ENCODE measurements around the gene ATP1B2. TPM values are rescaled to one million over a fixed set of nuclear protein-coding genes. Genes with fewer than 3 reads are reported as not detected.
A peak's percentile ranks its signal among the peaks of the same experiment; 100 is the strongest.
"Not testable (repeated sequence)": the region's sequence is repeated elsewhere in the genome, so short reads cannot be mapped to it uniquely, and the experiment has no call there.

The ATP1B2 gene
- polyA plus RNA-seq, 5 donors, result 20.5 to 31.5 (median 25.5) TPM

DNA sequence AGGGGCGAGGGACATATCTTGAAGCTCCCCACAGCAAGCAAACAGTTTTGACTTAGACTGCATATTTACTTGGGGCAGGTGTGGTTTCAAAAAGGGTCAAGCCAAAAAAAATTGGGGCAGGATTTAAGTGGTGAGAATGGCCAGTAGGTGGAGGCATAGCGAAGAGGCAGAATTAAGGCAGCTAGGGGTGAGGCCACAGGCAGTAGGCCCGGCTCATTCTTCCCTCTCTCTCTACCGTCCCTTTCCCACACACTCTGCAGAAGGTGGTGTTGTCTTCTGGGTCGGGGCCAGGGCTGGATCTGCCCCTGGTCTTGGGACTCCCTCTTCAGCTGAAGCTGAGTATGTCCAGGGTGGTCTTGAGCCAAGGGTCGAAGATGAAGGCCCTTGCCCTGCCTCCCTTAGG lies 18.2 kb upstream of the ATP1B2 start:
- no peak for DNase-seq

DNA sequence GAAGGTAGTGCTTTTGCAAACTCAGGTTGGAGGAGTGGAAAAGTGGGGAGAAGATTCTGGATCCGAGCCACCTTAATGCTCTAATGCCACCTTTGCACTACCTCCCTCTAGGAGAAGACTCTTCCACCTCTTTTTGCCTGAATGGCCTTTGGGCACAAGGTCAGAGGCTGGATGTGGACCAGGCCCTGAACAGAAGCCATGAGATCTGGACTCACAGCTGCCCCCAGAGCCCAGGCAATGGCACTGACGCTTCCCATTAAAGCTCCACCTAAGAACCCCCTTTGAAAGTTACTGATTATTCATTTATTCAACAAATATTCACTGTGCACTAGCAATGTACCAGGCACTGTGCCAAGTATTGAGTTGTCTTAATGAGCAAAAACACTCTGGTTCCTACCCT lies 17.6 kb upstream of the ATP1B2 start:
- no peak for DNase-seq

DNA sequence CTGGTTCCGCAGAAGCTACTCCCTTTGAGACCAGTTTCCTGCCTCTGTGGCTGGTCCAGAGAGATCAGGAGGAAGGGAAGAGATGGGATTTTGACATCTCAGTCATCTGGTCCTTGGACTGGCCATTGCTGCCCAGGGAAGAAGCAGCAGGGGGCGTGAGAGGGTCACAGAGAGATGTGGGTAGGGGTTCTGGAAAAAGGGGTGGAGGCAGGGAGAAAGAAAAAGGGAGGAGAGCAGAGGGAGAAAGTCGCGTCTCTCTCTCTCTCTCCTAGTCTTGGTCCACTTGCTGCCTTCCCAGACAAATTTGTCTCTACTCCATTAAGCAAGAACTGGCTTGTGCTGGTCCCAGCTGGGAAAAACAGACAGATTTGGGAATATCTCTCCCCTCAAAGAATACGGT lies 16.3 kb upstream of the ATP1B2 start:
- peak; percentile 62 to 76 for DNase-seq

DNA sequence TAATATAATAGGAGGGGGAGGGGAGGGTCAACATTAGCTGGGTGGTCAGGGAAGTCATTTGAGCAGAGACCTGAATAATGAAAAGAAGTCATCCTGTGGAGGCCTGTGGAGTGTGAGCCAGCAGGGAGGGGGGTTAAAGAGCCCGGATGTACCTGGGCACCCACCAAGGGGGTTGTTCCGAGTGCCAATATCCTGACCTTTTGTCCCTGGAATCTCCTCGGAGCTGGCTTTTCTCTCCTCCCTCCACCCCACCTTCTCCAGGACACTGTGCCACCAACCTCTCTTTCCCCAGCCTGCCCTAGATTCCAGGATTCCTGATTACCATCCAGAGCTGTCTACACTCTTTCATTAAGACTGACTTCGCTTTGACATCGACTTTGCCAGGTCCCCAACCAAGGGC lies 14.6 kb upstream of the ATP1B2 start:
- no peak for DNase-seq

DNA sequence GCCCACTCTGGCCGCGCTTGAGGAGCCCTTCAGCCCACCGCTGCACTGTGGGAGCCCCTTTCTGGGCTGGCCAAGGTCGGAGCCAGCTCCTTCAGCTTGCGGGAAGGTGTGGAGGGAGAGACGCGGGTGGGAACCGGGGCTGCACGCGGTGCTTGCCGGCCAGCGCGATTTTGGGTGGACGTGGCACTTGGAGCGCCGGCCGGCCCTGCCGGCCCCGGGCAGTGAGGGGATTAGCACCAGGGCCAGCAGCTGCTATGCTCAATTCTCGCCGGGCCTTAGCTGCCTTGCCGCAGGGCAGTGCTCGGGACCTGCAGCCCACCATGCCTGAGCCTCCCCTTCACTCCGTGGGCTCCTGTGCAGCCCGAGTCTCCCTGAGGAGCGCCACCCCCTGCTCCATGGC lies 9.9 kb upstream of the ATP1B2 start:
- no peak for DNase-seq

DNA sequence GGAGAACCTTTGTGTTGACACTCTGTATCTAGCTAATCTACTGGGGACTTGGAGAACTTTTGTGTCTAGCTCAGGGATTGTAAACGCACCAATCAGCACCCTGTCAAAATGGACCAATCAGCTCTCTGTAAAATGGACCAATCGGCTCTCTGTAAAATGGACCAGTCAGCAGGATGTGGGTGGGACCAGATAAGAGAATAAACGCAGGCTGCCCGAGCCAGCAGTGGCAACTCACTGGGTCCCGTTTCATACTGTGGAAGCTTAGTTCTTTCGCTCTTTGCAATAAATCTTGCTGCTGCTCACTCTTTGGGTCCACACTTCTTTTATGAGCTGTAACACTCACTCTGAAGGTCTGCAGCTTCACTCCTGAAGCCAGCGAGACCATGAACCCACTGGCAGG lies 9.1 kb upstream of the ATP1B2 start:
- DNase-seq, result not testable (repeated sequence)

DNA sequence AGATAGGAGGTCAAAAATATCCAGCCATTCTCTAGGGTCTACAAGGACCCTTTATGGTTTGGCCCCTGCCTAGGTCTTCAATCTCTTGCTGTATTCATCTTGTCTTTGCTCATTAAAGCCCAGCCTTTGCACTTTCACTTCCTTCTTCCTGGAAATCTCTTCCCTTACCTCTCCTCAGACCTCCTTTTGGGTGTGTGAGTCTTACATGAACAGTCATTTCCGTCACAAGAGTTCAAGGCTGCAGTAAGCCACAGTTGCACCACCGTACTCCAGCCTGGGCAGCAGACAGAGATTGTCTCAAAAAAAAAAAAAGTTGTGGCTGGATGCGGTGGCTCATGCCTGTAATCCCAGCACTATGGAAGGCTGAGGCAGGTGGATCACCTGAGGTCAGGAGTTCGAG lies 6.0 kb upstream of the ATP1B2 start:
- no peak for DNase-seq

DNA sequence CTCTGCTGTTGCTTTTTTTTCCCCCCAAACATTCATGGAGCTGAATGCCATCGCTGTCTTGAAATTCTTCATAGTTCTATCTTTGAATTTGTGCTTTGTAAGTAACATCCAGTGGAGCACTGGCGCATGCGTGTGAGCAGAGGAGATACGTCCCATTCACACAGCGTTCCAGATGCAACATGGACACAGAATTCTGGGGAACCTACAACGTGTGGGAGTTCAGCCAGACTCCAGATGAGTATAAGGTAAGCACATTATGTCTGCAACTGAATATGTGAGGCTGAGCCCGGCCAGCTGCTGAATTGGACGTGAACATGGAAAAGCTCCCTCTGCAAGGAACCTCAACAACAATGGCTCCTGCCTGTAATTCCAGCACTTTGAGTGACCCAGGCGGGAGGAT lies 4.3 kb upstream of the ATP1B2 start:
- no peak for DNase-seq

DNA sequence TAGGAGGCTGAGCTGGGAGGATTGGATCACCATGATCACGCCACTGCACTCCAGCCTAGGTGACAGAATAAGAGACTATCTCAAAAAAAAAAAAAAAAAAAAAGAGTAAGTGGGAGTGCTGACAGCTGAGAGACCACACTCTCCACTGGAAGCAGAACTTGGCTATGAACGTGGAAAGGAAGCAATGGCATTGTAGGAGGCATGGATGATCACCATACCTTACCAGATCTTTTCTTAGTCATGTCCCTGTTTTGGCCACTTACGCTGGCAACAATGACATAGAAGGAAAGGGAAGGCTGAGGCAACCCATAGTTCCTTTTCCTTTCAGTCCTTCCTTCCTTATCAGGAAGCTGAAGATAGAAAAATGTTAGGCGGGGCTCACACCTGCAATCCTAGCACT lies 3.7 kb upstream of the ATP1B2 start:
- DNase-seq, result no peak

DNA sequence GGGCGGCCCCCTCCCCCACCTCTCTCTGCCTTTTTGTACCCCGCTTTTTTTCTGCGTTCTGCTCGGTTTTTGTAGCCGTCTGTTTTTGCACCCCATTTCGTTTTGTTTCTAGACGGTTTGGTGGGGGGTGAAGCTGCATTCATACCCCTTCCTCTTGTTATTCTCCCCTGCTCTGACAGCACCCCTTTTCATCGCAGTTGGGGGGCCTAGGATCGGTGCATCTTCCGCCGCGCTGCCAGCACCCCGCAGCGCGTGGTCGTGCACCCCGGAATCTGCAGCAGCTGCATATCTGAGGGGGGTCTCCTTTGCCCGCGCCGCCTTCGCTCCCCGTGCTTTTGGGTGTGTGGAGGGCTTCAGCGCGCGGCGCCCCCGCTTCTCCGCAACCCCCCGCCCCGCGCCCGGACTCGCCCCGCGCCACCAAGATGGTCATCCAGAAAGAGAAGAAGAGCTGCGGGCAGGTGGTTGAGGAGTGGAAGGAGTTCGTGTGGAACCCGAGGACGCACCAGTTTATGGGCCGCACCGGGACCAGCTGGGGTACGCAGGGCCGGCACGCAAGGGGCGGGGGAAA lies 455 bp downstream of the ATP1B2 start:
- DNase-seq, result no peak

DNA sequence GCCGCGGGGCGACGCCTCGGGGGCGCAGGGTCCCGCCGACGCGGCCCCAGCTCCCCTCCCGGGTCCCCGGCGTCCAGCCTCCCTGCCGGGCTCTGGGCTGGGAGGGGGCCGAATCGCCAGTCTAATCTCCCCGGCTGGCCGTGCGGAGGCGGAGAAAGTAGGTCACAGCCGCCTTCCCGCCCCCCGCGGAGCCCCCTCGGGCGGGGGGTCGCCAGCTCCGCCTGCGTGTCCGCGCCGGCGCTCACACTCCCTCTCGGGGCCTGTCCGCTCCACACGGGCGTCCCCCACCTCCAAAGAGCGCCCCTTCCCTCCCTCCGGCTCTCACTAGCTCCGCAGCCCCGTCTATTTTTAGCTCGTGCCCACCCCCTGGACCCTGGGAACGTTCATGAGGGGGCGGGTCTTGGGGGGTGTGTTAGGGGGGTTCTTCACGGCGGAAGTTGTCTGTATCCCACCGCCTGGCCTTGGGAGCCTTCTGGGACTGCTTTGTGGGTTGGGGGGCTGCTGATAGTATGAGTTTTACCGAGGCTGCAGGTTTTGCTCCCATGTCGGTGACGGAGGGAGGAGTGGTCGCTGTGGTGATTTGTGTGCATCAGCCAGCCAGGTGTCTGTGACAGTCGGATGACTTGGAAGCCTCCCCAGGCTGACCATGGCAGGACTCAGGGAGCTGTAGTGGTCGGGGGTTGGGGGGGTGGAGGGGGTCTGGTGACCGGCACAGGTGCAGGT lies 1.1 kb downstream of the ATP1B2 start:
- peak; percentile 78 to 79 for DNase-seq

DNA sequence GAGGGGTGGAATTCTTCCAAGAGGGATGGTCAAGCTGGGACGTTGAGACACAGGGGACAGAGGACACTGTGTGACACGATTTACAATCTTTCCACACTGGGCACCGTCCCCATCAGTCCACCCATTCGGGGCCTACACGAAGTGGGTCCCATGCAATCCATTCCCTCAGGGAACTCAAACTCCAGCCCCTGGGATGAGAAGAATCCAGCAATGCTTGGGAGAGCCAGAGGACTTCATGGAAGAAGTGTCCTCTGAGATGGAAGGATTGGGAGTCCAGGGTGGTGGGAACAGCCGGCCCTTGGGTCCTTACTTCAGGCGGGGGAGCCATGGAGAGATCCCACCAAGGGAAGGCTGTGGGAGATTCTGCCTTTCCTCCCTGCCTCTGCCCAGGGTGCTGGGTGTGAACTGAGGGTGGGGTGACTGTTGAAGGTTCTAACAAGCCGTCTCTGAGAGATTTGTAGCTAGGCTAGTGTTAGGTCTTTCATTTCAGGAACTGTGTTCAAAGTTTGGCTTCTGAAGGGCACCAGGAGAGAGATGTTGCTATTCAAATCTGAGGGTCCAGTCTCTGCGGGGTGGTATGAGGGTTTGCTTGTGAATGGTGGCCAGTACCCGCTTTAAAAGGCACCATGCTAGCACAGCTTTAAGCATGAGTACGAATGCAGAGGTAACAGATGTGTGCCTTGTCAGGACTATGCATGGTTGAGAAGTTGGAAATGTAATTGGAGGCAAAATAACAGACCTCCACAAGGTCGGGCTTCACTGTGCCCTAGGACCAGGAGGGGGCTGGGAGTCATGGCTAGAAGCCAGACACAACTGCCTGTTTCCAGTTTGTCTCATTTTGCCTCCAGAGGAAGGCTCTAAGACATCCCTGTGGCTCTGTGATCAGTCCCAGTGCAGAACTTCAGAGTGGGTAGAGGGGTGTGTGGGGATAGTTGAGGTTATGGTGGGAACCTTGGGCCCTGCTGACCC lies 1.9 kb downstream of the ATP1B2 start:
- no peak for DNase-seq

DNA sequence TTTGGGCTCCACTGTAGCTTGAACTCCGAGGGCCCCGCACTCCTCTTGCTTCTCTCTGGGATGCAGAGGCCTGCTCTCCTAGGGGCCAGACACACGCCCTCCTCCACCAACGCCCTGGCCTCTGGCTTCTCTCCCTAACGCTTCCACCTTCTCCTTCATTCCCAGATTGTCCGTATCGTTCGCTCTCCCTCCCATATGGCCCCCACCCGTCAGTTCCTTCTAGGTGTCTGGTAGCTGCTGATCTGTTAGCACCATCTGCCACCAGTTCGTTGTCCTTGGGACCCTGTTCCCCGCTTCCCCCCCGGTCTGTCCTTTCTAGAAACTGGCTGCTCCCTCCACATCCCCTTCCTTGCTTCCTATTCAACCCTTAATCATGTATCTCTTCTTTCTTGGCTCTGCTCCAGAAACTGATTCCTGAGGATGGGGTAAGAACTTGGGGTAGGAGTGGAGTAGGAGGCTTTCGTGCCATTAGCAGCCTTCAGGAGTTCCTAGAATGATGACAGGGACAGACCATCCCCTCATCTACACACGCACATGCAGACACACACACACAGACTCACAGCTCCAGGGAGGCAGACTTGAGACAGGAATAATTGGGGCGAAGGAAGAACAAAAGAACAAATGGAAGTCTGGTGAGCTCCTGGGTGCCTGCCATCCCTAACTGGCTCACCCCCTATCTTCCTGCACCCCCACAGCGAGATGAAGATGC lies 4.3 kb downstream of the ATP1B2 start:
- no peak for DNase-seq

DNA sequence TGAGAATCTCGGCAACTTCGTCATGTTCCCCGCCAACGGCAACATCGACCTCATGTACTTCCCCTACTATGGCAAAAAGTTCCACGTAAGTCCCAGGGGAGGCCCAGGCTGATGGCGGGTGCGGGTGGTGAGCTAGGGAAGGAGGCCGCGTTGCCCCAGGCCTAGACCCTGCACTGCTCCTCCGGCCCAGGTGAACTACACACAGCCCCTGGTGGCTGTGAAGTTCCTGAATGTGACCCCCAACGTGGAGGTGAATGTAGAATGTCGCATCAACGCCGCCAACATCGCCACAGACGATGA lies 4.8 kb downstream of the ATP1B2 start:
- no peak for DNase-seq

DNA sequence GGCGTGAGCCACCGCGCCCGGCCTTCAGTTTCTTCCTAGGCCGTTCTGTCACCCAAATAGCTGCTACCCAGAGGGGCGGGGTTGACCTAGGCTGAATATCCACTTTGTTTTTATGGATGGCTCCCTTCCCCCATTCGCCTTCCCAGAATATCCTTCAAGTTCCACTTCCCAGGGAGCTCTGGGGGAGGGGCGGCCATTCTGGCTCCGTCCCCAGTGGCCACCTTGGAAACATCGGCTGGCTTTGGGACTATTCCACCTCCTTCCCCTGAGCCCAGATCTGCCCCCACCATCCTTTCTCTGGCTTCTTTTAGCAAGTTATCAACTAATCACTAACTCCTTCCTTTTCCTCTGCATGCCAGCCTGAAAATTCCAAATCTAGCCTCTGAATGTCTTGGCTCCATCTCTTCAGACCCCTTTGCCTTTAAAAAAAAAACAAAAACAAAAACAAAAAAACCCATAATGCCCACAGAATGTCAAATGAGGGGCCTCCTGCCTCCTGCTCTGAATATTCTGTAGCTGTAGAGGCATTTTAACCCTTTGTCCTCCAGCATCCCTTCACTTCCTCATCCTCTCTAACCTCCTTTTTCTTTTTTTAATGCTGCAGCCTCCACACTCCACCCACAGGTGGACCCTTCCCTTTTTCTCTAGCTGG lies 6.4 kb downstream of the ATP1B2 start:
- peak; percentile 49 to 58 for DNase-seq

DNA sequence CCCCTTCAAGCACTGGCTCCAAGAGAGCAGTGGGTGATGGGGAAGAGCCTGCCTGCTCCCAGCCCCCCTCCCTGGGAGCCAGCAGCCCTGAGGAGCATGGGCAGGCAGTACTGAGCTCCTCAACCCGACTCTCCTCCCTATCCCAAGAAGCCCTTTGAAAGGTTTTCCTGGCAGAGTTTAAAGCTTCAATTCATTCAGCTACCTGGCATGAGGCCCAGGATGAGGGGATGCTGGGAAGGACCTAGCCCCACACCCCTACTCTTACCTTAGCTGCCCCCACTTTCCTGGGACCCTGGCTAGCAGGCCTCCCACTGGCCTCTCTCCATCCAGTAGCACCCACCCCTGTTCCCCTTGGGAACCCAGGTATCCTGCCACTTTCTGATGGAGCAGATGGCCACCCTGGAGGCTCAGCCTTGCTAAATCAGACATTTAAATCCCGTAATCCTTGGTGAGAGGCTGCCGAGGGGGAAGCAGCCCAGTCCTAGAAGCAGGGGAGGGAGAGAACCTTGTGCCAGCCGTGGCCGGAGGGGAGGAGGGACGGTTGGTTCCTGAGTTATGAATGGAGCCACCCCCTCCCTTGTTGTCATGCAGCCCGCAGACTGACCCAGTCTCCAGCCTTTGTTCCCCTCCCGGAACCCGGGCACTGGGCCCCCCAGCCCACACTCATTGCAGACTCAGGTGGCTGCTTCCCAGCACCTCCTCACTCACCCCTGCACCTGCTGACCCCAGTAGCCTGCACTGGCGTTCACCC lies 17.1 kb downstream of the ATP1B2 start:
- no peak for DNase-seq

DNA sequence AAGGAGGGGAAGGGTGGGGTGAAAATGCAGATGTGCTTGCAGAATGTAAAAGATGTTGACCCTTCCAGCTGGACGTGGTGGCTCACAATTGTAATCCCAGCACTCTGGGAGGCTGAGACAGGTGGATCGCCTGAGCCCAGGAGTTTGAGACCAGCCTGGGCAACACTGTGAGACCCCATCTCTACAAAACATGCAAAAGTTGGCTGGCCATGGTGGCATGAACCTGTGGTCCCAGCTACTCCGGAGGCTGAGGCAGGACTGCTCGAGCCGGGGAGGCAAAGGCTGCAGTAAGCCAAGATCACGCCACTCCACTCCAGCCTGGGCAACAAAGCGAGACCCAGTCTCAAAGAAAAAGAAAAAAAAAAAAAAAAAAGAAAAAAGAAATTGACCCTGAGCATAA lies 17.8 kb downstream of the ATP1B2 start:
- no peak for DNase-seq

DNA sequence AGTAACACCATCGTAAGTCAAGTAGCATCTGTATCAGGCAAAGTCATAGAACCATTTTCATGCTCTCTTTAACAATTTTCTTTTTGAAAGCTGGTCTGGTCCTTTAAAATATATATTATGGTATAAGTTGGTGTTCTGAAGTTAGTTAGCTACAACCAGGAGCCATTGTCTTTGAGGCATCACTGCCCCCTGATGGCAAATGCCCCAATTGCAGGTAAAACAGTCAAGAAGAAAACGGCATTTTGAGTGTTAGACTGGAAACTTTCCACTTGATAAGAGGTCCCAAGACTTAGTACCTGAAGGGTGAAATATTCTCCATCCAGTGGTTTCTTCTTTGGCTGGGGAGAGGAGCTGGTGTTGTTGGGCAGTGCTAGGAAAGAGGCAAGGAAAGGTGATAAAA lies 22.5 kb downstream of the ATP1B2 start:
- DNase-seq, result no peak

DNA sequence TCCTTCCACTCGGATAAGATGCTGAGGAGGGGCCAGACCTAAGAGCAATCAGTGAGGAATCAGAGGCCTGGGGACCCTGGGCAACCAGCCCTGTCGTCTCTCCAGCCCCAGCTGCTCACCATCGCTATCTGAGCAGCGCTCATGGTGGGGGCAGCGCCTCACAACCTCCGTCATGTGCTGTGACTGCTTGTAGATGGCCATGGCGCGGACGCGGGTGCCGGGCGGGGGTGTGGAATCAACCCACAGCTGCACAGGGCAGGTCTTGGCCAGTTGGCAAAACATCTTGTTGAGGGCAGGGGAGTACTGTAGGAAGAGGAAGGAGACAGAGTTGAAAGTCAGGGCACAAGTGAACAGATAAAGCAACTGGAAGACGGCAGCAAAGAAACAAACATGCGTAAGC lies 24.2 kb downstream of the ATP1B2 start:
- no peak for DNase-seq

DNA sequence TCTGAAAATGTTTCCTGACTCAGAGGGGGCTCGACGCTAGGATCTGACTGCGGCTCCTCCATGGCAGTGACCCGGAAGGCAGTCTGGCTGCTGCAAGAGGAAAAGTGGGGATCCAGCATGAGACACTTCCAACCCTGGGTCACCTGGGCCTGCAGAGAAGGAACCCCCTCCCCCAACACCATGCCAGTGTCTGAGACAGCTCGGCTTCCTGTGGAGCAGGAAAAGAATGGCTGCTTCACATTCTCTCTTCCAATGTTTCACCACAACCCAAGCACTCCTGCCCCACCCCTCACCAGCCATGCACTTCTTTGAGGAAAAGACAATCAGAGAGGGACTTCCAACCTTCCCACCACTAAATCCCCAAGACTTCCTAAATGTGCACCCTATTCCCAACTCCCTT lies 25.8 kb downstream of the ATP1B2 start:
- no peak for DNase-seq

Data from right lung (tissue), 5 donors.